ENCODE results near the gene SYCP3.

DNA sequence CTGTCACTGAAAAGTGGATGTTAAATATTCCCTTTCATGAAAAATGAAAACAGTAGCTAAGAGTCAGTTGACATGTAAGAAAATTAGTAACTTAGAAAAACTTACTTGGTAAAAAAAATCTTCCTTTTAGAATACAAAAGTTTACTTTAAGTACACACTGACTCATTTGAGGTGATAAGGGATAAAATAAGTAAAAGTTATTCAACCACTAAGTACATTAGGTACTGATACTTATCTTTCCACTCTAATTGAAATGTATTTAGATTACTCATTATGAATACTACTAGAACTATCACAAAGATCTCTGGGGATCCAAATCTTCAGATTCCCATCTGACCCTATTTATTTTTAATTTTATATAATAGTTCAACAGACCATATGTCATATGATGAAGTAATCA lies 12.2 kb downstream of the SYCP3 start:
- TF ChIP-seq EZH2 (IDR thresholded peaks at IDR 0.05): no peak
- TF ChIP-seq, protein P1, sequence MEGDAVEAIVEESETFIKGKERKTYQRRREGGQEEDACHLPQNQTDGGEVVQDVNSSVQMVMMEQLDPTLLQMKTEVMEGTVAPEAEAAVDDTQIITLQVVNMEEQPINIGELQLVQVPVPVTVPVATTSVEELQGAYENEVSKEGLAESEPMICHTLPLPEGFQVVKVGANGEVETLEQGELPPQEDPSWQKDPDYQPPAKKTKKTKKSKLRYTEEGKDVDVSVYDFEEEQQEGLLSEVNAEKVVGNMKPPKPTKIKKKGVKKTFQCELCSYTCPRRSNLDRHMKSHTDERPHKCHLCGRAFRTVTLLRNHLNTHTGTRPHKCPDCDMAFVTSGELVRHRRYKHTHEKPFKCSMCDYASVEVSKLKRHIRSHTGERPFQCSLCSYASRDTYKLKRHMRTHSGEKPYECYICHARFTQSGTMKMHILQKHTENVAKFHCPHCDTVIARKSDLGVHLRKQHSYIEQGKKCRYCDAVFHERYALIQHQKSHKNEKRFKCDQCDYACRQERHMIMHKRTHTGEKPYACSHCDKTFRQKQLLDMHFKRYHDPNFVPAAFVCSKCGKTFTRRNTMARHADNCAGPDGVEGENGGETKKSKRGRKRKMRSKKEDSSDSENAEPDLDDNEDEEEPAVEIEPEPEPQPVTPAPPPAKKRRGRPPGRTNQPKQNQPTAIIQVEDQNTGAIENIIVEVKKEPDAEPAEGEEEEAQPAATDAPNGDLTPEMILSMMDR (IDR thresholded peaks at IDR 0.05): no peak
